Keratinocyte (primary cell): Measurements from ENCODE around the gene MBTD1.

ENCODE experiments used
- CTCF ChIP-seq, 3 experiments: IDR thresholded peaks in 1 of 3; conservative IDR thresholded peaks in 1 of 3; optimal IDR thresholded peaks in 1 of 3; 2 replicates in 2 of 3; 3 replicates in 1 of 3; pipeline versions ENCODE3 to v1.5.1; 2011; ENCODE audit warnings: low read length in 3 of 3, mild to moderate bottlenecking in 3 of 3, moderate library complexity in 2 of 3, control low read depth in 1 of 3, inconsistent platforms in 1 of 3; ENCODE audit not compliant: insufficient read depth in 2 of 3; ENCODE audit errors: extremely low read depth in 1 of 3
- EZH2 ChIP-seq: IDR thresholded peaks from one replicate; pipeline ENCODE4 v1.6.1; 2012; ENCODE audit warnings: inconsistent platforms, mild to moderate bottlenecking, low read length, moderate library complexity

- TF ChIP-seq CTCF (optimal IDR thresholded peaks at IDR 0.05 in 1 of 3, IDR thresholded peaks at IDR 0.05 in 1 of 3, conservative IDR thresholded peaks at IDR 0.05 in 1 of 3; ENCODE audit: extremely low read depth in 1 of 3, insufficient read depth in 2 of 3, low read length in 3 of 3) (no peak), EZH2 (no peak)
Measured at GRCh38 chr17:51161541-51161940, 98.3 kb downstream of the MBTD1 start.
